Globus pallidus (tissue), 1 donor: ENCODE results near the gene BICRAL.
A peak's percentile ranks its signal among the peaks of the same experiment; 100 is the strongest.
"Not testable (repeated sequence)": the region's sequence is repeated elsewhere in the genome, so short reads cannot be mapped to it uniquely, and the experiment has no call there.

Experiments
- DNase-seq: peaks from one replicate; pipeline ENCODE4 v3.0.0-alpha.2; 2015; ENCODE audit warnings: low spot score

Gene BICRAL, protein sequence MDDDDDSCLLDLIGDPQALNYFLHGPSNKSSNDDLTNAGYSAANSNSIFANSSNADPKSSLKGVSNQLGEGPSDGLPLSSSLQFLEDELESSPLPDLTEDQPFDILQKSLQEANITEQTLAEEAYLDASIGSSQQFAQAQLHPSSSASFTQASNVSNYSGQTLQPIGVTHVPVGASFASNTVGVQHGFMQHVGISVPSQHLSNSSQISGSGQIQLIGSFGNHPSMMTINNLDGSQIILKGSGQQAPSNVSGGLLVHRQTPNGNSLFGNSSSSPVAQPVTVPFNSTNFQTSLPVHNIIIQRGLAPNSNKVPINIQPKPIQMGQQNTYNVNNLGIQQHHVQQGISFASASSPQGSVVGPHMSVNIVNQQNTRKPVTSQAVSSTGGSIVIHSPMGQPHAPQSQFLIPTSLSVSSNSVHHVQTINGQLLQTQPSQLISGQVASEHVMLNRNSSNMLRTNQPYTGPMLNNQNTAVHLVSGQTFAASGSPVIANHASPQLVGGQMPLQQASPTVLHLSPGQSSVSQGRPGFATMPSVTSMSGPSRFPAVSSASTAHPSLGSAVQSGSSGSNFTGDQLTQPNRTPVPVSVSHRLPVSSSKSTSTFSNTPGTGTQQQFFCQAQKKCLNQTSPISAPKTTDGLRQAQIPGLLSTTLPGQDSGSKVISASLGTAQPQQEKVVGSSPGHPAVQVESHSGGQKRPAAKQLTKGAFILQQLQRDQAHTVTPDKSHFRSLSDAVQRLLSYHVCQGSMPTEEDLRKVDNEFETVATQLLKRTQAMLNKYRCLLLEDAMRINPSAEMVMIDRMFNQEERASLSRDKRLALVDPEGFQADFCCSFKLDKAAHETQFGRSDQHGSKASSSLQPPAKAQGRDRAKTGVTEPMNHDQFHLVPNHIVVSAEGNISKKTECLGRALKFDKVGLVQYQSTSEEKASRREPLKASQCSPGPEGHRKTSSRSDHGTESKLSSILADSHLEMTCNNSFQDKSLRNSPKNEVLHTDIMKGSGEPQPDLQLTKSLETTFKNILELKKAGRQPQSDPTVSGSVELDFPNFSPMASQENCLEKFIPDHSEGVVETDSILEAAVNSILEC

DNA sequence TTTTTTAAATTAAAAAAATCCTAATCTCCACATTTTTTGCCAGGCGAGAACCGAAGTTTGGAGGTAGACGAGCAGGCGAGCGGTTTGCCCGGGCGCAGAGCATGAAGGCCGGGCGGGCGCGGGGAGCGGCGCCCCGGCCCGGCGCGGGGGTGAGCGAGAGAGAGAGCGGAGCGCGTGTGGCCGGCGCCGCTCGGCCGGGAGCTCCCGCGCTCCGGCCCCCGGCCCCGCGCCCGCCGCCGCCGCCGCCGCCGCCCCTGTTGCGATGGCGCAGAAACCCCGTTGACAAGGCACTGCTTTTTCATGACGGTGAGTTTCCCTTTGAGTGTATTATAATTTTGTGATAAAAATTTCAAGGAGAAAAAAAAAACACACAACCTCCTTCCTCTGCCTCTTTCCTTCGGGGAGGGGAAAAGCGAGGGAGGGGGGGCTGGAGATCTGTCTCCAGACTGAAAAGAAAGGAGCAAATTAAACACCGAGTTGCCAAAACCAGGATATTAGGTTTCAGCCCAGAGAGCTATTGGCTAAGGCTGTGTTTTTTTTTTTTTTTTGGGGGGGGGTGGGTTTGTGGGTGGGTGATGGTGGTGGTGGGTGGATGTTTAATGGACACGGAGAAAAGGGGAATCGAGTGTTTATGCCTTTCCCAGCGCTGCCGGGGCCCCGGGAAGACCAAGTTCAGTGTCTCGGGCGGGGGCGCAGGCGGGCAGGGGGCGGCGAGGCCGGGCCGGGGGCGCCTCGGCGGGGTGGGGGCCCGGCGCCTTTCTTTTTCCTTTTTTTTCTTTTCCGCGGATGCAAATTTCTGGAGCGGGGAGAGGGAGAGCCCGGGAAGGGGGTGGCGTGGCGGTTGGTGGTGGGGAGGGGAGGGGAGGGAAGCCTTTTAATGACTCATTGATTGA lies at the start of gene BICRAL:
Gene BICRAL, plus strand, starts transcription at position 257 of the 893 bp plus-strand sequence. CDS start 39,971 bp downstream, outside the sequence.
- DNase-seq = peak; percentile 76

DNA sequence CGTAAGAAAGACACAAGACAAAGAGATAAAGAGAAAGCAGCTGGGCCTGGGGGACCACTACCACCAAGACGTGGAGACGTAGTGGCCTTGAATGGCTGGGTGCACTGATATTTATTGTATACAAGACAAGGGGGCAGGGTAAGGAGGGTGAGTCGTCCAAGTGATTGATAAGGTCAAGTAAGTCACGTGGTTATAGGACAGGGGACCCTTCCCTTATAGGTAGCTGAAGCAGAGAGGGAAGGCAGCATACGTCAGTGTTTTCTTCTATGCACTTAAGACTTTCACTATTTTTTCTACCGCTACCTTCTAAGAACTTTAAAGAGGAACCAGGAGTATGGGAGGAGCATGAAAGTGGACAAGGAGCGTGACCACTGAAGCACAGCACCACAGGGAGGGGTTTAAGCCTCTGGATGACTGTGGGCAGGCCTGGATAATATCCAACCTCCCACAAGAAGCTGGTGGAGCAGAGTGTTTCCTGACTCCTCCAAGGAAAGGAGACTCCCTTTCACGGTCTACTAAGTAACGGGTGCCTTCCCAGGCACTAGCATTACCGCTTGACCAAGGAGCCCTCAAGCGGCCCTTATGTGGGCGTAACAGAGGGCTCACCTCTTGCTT lies 47.9 kb upstream of the BICRAL start:
- not testable (repeated sequence) for DNase-seq

DNA sequence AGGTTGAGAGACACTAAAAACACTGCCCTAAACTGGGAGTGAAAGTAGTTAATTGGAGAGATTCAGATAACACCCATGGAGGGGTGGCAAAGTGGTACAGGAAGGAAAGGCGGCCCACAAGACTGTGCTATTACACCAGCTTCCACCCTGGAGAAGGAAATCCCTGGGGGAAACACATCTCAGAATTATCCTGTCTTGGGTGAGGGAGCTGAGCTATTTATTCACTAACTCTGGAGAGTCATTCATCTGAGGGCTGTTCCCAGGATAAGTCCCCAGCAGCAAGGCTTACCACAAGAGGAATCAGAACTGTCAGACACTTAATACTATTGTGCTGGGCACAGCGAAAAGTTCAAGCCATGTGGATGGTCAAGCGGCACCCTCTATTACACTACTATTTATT lies 45.9 kb upstream of the BICRAL start:
- no peak for DNase-seq

DNA sequence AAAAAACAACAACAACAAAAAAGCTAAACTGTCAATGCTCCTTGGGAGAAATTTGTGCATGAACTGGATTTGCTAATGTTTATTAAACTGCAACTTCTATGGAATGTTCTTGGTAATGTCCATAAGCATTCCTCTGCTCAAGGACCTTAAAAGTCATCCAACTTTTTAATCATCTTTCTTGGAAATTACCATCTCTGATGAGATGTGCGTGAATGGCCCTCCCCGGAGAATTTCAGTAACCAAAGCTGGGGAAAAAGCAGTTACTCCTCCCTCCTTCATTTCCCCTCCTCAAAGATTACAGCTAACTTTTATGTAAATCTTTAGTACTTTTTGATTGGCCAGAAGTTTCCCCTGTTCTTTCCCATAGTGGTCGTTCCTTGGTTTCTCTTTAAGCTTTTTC lies 41.1 kb upstream of the BICRAL start:
- DNase-seq = no peak

DNA sequence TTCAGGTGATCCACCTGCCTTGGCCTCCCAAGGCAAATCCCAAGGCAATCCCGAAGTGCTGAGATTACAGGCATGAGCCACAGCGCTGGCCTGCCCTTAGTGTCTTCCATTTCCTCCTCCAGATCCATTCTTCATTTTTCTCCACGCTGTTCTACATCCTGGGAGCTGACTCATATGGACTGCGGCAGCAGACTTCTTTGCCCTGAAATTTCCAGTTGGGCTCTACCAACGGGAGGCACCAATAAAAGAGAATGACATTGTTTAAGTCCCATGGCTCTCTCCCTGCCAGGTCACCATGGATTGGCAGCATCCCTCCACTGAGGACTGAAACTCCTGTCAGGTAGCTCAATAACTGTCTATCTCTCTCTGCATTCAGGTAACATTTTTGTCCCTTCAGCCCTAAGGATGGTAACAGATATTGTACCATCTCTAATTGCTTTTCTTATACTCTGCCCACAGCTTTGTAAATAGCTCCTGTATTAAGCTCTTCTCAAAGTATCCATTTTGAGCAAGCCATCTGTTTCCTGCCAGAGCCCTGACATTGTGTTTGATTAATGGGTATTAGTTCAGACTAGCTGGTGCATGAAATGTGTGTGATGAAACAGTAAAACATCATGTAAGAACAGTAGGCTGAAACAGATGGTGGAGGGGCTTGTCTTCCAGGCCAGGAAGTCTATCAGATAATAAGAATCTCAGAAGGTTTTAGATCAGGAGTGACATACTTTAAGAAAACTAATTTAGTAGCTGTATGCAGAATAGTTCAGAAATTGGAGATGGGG lies 39.5 kb upstream of the BICRAL start:
- no peak for DNase-seq

DNA sequence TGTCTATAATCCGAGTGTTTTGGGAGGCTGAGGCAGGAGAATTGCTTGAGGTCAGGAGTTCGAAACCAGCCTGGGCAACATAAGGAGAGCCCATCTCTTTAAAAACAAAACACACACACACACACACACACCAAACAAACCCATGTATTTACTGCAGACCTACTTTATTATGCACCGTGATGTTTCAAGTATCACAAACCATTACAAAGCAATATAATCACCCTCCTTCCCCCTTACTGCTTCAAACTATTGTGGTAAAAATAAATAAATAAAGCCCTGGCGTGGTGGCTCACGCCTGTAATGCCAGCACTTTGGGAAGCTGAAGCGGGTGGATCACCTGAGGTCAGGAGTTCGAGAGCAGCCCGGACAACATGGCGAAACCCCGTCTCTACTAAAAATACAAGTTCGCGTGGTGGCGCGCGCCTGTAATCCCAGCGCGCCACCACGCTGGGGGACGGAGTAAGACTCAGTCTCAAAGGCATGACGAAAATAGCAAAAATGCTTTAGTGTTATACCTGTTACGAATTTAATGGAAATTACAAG lies 37.4 kb upstream of the BICRAL start:
- no peak for DNase-seq

DNA sequence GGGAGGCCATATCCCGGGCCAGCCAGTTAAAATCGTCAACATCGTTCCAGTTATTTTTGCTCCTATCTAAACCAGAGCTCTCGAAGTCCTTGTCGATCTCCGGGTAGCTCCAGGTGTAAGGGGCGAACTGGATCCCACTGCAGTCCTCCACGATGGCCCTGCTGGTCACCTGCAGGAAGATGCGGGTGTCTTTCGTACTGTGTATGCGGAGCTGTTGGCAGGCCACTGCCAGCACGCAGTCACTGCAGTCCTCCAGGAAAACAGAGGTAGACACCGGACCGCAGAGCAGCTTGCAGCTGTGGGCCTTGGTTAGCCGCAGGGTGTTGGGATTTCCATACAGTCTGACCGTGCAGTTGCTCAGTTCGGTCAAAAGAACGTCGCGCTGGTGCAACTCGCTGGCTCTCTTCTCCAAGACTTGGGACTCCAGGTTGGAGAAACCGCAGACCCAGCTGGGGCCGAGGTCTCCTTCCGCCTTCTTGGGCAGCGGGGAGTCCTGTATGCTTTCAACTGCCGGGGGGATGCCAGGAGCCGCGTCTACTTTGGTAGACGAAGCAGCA lies 36.7 kb upstream of the BICRAL start:
- peak; percentile 18 for DNase-seq

DNA sequence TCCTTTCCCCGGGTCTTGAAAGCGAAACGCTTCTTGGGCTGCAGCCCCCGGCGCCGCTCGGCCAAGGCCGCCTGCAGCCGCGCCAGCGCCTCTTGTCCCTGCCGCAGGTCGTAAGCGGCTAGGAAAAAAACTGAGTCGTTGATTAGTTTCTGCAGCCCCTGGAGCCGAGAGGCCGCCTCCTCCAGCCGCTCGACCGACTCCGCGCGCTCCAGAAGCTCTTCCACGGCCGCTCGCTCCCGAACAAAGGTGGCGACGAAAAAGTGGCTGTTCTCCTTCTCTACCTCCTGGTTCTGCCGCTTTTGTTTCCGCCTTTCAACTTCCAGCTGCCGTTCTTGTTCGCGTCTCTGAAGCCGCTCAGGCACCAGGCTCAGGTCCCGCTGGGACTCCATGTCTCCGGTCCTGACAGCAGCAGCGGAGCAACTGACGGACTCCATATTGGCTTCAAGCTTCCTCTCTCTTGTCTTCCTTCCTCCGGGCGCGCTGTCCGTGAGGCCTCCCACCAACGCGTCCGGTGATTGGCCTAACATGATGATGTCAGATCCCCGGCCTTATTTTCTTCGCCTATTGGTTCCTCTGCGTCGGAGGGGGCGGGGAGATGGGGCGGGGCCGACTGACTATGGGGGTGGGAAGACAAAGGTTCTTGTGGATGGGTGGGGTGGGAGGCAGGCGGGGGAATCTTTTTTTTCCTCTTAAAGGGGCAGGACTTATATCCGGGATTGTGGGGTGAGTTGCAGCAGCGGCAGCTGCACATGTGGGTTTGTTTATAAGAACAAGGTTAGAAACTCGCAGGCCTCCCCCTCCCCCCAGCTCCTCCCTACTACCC lies 36.0 kb upstream of the BICRAL start, which contains the start of gene TBCC:
Gene TBCC, minus strand, starts transcription at position 464 of the 823 bp plus-strand sequence. Its CDS starts 30 bp downstream, at position 434.
- DNase-seq = peak; percentile 99

DNA sequence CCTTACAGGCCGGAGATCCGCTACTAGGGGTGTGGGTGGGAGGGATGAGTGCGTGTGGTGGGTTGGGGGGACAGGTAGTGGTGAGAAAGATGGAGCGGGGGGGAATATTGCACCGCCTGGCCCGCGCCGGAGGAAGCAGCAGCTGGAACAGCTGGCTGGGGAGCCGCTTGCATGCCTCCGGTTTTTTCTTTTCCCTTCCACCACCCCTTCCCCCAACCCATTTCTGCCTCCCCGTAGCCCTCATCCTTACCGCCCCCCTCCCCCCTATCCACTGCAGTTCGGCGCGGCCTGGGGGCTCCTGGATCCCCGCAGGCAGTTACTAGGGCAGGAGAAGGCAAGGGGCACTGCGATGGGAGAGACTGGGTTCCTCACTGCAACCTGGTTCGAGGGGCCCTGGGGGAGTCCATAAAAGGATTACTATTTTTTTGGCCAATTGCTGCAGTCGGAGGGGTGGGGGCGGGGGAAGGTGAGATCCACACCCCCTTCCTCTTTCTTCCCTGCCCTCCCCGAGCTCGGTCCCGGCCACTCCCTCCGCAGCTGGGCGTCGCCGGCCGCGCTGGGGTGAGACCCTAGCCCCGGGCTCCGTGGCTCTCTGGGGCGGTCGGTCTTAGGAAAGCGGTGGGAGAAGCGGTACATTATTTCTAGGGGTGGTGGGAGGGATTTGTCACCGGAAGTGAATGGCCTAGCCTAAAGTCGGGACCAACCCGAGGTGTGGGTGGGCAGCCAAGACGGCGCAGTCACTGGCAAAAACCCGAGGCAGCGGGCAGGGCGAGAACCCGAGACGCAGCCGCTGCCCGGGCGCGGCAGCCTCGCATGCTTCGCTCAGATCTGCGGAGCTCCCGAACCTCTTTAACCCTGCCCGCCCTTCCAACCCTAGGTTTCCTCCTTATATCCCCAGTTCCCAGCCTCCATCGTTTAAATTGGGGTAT lies 35.1 kb upstream of the BICRAL start:
- DNase-seq = peak; percentile 81

DNA sequence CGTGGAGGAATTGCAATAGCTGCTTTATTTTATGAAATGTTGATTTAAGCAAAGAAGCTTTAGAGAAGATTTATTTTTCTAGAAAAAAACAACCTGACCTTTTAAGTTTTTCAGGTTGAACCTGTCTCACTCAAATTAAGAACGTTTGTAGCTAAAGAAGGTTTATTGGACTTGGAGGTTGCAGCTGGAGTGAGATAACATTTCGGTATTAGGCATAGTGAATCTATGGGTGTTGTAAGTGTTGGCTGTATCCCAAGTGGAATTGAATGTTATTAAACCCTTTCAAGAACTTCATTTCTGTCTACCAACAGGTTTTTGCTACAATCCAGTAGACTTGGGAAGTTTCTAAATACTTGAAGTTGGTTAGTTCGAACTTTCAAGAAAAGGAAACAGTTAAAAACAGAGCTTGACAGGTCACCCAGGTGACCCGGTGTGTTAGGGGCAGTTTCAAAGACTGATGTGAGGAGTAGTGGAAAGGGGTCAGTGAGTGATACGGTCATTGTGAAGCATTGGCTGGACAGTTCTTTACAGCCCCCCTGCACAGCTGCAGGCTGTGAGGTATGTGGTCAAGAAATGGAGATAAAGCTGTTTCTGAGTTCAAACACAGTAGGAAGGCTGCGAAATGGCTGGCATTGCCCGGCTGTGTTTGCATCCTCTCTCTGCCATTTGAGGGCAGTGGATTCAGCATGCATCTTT lies 33.5 kb upstream of the BICRAL start:
- DNase-seq = peak; percentile 24

DNA sequence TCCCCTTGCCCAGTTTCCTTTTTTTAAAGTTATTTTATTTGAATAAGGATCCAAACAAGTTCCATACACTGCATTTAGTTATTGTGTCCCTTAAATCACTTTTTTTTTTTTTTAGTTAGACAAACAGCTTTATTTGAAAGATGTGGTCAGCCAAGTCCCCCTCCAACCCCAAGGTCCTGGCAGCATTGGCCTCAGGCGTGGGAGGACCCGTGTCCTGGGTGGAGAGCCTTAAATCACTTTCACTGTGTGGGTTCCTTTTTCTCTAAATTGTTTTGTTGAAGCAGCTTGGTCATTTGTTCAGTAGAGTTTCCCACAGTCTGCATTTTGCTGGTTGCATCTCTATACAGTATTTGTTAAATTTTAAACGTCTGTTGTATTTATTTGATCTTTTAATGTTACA lies 30.8 kb upstream of the BICRAL start:
- DNase-seq = no peak

DNA sequence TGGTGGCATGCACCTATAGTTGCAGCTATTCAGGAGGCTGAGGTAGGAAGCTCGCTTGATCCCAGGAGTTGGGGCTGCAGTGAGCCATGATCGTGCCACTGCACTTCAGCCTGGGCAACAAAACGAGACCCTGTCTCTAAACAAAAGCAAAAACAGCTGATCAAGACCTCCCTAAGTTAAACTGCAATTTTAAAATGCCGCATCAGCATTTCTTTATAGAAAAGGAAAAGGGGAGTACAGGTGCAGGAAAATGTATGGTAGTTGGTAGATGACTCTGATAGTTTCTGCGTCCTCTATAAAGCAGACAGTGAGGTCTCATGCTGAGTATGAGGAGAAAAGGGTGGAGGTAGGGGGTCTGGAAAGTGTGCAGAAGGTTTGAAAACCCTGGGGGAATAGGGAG lies 27.1 kb upstream of the BICRAL start:
- no peak for DNase-seq

DNA sequence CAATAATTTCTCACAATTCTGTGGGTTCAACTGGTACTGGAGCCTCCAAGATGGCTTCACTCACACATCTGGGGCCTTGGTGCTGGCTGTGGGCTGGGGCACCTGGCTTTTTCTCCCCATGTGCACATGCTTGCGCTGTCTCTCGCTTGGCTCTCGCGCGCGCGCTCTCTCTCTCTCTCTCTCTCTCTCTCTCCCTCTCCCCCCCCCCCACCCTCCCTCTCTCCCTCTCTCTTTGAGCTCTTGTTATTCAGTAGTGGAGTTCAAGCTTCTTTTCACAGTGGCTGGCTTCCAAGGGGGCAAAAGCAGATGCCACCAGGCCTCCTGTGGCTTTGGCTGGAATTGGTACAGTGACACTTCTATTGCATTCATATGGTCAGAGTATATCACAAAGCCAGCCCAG lies 25.1 kb upstream of the BICRAL start:
- DNase-seq = no peak

DNA sequence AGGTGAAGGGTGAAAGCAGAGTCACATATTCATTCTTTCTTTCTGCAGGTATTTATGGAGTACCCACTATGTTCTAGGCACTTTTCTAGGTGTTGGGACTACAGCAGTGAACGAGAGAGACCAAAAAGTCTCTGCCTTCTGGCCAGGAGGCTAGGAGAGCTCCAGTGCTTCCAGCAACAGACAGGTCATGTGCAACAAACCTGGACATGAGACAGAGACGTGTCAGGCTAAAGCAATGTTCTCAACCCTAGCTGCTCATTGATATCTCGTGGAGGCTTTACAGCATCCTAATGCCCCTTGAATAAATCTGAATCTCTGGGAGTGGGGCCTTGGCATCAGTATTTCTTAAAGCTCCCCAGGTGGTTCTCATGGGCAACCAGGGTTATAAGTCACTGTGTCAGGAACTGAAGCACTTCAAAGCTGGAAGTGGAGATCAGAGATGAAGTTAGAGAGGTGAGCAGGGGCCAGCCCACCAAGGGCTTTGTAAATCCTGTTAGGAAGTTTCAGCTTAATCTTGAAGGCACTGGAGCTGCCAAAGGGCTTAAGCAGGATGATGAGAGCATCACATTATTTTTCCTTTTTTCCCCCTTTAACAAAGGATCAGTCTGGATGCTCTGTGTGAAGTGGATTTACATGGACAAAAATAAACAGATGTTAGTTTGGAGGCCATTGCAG lies 23.0 kb upstream of the BICRAL start:
- no peak for DNase-seq

DNA sequence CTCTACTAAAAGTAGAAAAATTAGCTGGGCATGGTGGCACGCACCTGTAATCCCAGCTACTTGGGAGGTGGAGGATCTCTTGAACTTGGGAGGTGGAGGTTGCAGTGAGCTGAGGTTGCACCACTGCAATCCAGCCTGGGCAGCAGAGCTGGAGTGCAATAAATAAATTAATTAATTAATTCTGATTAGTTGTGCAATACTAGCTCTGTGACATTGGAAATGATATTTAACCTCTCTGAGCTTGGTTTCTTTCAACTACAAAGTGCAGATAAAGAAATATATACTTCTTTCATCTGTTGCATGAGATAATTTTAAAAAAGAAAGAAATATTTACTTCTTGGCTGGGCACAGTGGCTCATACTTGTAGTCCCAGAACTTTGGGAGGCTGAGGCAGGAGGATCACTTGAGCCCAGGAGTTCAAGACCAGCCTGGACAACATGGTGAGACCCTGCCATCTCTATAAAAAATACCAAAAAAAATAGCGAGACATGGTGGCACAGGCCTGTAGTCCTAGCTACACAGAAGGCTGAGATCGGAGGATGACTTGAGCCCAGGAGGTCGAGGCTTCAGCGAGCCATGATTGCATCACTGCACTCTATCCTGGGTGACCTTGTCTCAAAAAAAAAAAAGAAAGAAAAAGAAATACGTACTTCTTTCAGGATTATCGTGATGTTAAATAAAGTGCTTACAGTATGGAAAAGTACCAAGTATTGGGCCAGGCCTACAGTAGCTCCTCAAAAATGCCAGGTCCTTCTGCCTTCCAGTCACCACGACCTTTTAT lies 20.4 kb upstream of the BICRAL start:
- no peak for DNase-seq
